Measurements from ENCODE around the gene C5. TPM values are rescaled to one million over a fixed set of nuclear protein-coding genes. Genes with fewer than 3 reads are reported as not detected.

Gene C5
- total RNA-seq, 1 donor from 2014 or later = 5.5 TPM

DNA sequence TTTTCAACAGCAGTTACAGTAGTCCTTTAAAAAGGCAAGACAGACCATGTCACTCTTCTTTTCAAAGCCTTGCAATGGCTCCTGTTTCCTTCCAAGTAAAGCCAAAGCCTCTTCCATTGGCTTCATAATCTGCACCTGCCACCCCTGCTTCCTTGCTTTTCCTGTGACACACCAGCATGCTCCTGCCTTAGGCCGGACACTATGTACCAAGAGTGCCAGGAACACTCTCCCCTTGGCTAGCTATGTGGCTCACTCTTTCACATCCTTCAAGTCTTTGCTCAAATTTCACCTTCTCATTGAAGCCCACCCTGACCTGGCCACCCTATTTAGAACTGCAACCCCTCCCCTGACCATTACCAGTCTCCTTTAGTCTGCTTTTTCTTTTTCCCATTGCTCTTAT lies 101.3 kb downstream of the C5 start:
- Histone ChIP-seq H3K4me2 (no peak overlapping the region), H3K4me3 (no peak overlapping the region), H2AFZ (replicated peaks) (no peak overlapping the region), H4K20me1 (ENCODE audit: low read depth) (no peaks in the 10 kb centered on the region), H3K4me1 (no peaks in the 10 kb centered on the region), H3K36me3 (no peaks in the 10 kb centered on the region), H3F3A (ENCODE audit: low read depth) (no peaks in the 10 kb centered on the region), H3K9ac (no peak overlapping the region), H3K79me2 (ENCODE audit: low read depth) (no peaks in the 10 kb centered on the region), H3K27me3 (no peaks in the 10 kb centered on the region), H3K27ac (no peak overlapping the region), H3K9me3 (ENCODE audit: low read depth) (no peaks in the 10 kb centered on the region)
- H3K36me3 Mint-ChIP-seq = peaks cover 2% of the 10 kb centered on the region
- no peak for DNase-seq (ENCODE audit: low spot score)
- no peaks in the 10 kb centered on the region for H3K9me3 Mint-ChIP-seq
- H3K27me3 Mint-ChIP-seq (ENCODE audit: insufficient read depth, low read depth) = peaks cover 7% of the 10 kb centered on the region
- peaks cover 4% of the 10 kb centered on the region for H3K4me1 Mint-ChIP-seq
- no peak overlapping the region for H3K4me3 Mint-ChIP-seq
- H3K27ac Mint-ChIP-seq = no peak overlapping the region
- TF ChIP-seq EZH2 (IDR thresholded peaks at IDR 0.05) = no peak

DNA sequence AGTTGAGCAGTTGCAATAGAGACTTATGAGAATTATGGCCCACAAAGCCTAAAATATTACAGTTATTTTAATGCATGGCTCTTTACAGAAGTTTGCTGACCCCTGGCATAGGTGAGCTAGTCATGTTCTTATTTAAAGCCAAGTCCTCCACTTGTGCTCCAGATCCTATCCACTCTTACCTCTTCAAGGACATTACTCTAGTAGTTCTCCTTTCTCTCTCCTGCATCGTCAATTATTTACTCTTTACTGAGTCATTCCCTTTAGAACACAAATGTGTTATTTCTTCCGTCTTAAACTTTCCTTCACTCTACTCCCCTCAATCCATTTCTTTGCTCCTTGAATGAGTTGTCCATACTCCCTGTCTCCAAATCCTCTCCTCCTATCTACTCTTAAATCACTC lies 102.9 kb downstream of the C5 start:
- Mint-ChIP-seq H3K27ac (no peak overlapping the region), H3K4me1 (peaks cover 8% of the 10 kb centered on the region), H3K27me3 (ENCODE audit: insufficient read depth, low read depth) (peaks cover 7% of the 10 kb centered on the region), H3K9me3 (no peaks in the 10 kb centered on the region), H3K36me3 (no peaks in the 10 kb centered on the region), H3K4me3 (no peak overlapping the region)
- Histone ChIP-seq H3K4me3 (no peak overlapping the region), H4K20me1 (ENCODE audit: low read depth) (no peaks in the 10 kb centered on the region), H3K9me3 (ENCODE audit: low read depth) (no peaks in the 10 kb centered on the region), H2AFZ (replicated peaks) (no peak overlapping the region), H3K9ac (no peak overlapping the region), H3K27ac (no peak overlapping the region), H3K36me3 (no peaks in the 10 kb centered on the region), H3K27me3 (no peaks in the 10 kb centered on the region), H3K4me1 (peaks cover 7% of the 10 kb centered on the region), H3K79me2 (ENCODE audit: low read depth) (no peaks in the 10 kb centered on the region), H3F3A (ENCODE audit: low read depth) (no peaks in the 10 kb centered on the region), H3K4me2 (no peak overlapping the region)
- DNase-seq (ENCODE audit: low spot score) = no peak
- TF ChIP-seq, protein P1, sequence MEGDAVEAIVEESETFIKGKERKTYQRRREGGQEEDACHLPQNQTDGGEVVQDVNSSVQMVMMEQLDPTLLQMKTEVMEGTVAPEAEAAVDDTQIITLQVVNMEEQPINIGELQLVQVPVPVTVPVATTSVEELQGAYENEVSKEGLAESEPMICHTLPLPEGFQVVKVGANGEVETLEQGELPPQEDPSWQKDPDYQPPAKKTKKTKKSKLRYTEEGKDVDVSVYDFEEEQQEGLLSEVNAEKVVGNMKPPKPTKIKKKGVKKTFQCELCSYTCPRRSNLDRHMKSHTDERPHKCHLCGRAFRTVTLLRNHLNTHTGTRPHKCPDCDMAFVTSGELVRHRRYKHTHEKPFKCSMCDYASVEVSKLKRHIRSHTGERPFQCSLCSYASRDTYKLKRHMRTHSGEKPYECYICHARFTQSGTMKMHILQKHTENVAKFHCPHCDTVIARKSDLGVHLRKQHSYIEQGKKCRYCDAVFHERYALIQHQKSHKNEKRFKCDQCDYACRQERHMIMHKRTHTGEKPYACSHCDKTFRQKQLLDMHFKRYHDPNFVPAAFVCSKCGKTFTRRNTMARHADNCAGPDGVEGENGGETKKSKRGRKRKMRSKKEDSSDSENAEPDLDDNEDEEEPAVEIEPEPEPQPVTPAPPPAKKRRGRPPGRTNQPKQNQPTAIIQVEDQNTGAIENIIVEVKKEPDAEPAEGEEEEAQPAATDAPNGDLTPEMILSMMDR (IDR thresholded peaks at IDR 0.05) = no peak
- TF ChIP-seq EZH2 (IDR thresholded peaks at IDR 0.05) (no peak), EZH2phosphoT487 (IDR thresholded peaks at IDR 0.05) (no peak)

GRCh38 chr9:120946259-120946658 lies 103.8 kb downstream of the C5 start:
- Histone ChIP-seq H3K9ac (no peak overlapping the region), H2AFZ (replicated peaks) (no peak overlapping the region), H3K4me3 (no peak overlapping the region), H3F3A (ENCODE audit: low read depth) (peaks cover 2% of the 10 kb centered on the region), H4K20me1 (ENCODE audit: low read depth) (no peaks in the 10 kb centered on the region), H3K4me2 (no peak overlapping the region), H3K9me3 (ENCODE audit: low read depth) (no peaks in the 10 kb centered on the region), H3K27ac (no peak overlapping the region), H3K79me2 (ENCODE audit: low read depth) (no peaks in the 10 kb centered on the region), H3K27me3 (no peaks in the 10 kb centered on the region), H3K4me1 (peaks cover 12% of the 10 kb centered on the region), H3K36me3 (no peaks in the 10 kb centered on the region)
- H3K9me3 Mint-ChIP-seq = no peaks in the 10 kb centered on the region
- no peak overlapping the region for H3K4me3 Mint-ChIP-seq
- no peak for TF ChIP-seq EZH2phosphoT487 (IDR thresholded peaks at IDR 0.05)
- no peak for TF ChIP-seq EZH2 (IDR thresholded peaks at IDR 0.05)
- TF ChIP-seq, protein P1 (IDR thresholded peaks at IDR 0.05) = no peak
- peaks cover 13% of the 10 kb centered on the region for H3K4me1 Mint-ChIP-seq
- DNase-seq (ENCODE audit: low spot score) = no peak
- no peak overlapping the region for H3K27ac Mint-ChIP-seq
- peaks cover 7% of the 10 kb centered on the region for H3K27me3 Mint-ChIP-seq (ENCODE audit: insufficient read depth, low read depth)
- H3K36me3 Mint-ChIP-seq = no peaks in the 10 kb centered on the region

GRCh38 chr9:120944948-120945347 lies 105.1 kb downstream of the C5 start:
- H3K36me3 ChIP-seq = no peaks in the 10 kb centered on the region
- no peaks in the 10 kb centered on the region for H3K79me2 ChIP-seq (ENCODE audit: low read depth)
- H3K9me3 Mint-ChIP-seq = no peaks in the 10 kb centered on the region
- no peak overlapping the region for H3K4me2 ChIP-seq
- peaks cover 3% of the 10 kb centered on the region for H3F3A ChIP-seq (ENCODE audit: low read depth)
- no peaks in the 10 kb centered on the region for H3K9me3 ChIP-seq (ENCODE audit: low read depth)
- peaks cover 7% of the 10 kb centered on the region for H3K27me3 Mint-ChIP-seq (ENCODE audit: insufficient read depth, low read depth)
- peak overlapping the region; percentile 17 for H3K27ac Mint-ChIP-seq
- no peak overlapping the region for H3K27ac ChIP-seq
- no peaks in the 10 kb centered on the region for H4K20me1 ChIP-seq (ENCODE audit: low read depth)
- H3K27me3 ChIP-seq = no peaks in the 10 kb centered on the region
- no peak overlapping the region for H2AFZ ChIP-seq (replicated peaks)
- peaks cover 26% of the 10 kb centered on the region for H3K4me1 ChIP-seq
- peaks cover 20% of the 10 kb centered on the region for H3K4me1 Mint-ChIP-seq
- H3K9ac ChIP-seq = no peak overlapping the region
- no peaks in the 10 kb centered on the region for H3K36me3 Mint-ChIP-seq
- no peak overlapping the region for H3K4me3 ChIP-seq
- no peak for DNase-seq (ENCODE audit: low spot score)
- TF ChIP-seq, protein P1 (IDR thresholded peaks at IDR 0.05) = no peak
- no peak for TF ChIP-seq EZH2 (IDR thresholded peaks at IDR 0.05)
- no peak for TF ChIP-seq EZH2phosphoT487 (IDR thresholded peaks at IDR 0.05)
- H3K4me3 Mint-ChIP-seq = no peak overlapping the region
